Right hindlimb (tissue), 1 donor: ENCODE results near the gene PCDHA7.
"Not testable (repeated sequence)": the region's sequence is repeated elsewhere in the genome, so short reads cannot be mapped to it uniquely, and the experiment has no call there.

Experiments used
- DNase-seq: peaks from one replicate; pipeline ENCODE4 v3.0.0-alpha.2; 2018

PCDHA7 gene, protein sequence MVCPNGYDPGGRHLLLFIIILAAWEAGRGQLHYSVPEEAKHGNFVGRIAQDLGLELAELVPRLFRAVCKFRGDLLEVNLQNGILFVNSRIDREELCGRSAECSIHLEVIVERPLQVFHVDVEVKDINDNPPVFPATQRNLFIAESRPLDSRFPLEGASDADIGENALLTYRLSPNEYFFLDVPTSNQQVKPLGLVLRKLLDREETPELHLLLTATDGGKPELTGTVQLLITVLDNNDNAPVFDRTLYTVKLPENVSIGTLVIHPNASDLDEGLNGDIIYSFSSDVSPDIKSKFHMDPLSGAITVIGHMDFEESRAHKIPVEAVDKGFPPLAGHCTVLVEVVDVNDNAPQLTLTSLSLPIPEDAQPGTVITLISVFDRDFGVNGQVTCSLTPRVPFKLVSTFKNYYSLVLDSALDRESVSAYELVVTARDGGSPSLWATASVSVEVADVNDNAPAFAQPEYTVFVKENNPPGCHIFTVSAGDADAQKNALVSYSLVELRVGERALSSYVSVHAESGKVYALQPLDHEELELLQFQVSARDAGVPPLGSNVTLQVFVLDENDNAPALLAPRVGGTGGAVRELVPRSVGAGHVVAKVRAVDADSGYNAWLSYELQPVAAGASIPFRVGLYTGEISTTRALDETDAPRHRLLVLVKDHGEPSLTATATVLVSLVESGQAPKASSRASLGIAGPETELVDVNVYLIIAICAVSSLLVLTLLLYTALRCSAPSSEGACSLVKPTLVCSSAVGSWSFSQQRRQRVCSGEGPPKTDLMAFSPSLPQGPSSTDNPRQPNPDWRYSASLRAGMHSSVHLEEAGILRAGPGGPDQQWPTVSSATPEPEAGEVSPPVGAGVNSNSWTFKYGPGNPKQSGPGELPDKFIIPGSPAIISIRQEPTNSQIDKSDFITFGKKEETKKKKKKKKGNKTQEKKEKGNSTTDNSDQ

GRCh38 chr5:140833993-140834392, at the start of gene PCDHA7:
PCDHA7 (plus strand) TSS chr5:140834269; CDS start chr5:140834384, 115 bp downstream.
- no peak for DNase-seq

- no peak for DNase-seq
Observed at GRCh38 chr5:140785905-140786686, 48.0 kb upstream of the PCDHA7 start, which contains the start of gene PCDHA1. PCDHA1 (plus strand) TSS chr5:140786140.

- not testable (repeated sequence) for DNase-seq
Observed at GRCh38 chr5:140787422-140787821, 46.6 kb upstream of the PCDHA7 start.

DNA sequence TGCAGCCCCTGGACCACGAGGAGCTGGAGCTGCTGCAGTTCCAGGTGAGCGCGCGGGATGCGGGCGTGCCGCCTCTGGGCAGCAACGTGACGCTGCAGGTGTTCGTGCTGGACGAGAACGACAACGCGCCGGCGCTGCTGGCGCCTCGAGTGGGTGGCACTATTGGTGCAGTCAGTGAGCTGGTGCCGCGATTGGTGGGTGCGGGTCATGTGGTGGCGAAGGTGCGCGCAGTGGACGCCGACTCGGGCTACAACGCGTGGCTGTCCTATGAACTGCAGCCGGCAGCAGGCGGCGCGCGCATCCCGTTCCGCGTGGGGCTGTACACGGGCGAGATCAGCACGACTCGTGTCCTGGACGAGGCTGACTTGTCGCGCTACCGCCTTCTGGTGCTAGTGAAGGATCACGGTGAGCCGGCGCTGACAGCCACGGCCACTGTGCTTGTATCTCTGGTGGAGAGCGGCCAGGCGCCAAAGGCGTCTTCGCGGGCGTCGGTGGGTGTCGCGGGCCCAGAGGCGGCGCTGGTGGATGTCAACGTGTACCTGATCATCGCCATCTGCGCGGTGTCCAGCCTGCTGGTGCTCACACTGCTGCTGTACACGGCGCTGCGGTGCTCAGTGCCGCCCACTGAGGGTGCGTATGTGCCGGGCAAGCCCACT, 46.1 kb upstream of the PCDHA7 start:
- DNase-seq = not testable (repeated sequence)

DNA sequence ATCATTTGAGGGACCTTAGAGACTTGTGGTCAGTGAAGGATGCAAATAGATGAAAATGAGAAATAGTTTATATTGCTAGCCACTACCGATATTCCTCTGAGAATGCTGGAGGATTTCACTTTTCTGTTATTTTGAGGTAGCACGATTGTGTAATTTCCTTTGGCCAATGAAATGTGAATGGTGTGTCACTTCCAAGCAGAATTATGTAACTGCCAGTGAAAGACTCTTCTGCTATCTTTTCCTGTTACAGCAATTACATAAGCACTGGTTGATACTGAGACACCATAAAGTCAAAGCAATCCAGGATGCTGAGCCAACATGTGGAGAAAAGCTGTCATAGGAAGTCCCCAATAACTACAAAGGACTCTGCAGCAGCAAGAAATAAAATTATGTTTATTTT, 43.0 kb upstream of the PCDHA7 start:
- DNase-seq = no peak

DNA sequence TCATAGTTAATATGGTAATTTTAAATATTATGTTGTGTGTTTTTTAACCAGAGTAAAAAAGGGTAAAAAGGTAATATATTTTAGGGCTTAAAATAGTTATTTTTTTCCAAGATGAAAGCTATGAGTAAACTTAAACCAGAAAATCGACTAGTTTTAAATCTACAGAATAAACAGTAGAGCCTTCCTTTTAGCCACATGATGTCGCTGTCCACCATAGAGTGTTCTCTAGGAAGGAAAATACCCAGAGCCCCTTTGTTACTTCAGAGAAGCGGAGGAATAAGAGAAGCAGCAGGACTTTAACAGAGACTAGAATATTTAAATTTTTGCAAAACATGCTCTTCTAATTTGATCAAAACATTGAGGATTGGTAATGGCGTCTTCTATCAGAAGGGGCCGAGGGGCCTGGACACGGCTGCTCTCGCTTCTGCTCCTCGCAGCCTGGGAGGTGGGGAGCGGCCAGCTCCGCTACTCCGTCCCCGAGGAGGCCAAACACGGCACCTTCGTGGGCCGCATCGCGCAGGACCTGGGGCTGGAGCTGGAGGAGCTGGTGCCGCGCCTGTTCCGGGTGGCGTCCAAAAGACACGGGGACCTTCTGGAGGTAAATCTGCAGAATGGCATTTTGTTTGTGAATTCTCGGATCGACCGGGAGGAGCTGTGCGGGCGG, 39.3 kb upstream of the PCDHA7 start, which contains the start of gene PCDHA2:
TSS of gene PCDHA2 (plus strand) at position 258 of the 664 bp plus-strand sequence.
- DNase-seq = no peak

DNA sequence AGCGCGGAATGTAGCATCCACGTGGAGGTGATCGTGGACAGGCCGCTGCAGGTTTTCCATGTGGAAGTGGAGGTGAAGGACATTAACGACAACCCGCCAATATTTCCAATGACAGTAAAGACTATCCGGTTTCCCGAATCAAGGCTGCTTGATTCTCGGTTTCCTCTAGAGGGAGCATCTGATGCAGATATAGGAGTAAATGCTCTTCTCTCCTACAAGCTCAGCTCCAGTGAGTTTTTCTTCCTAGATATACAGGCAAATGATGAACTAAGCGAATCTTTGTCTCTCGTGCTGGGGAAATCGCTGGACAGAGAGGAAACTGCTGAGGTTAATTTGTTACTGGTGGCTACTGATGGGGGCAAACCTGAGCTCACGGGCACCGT, 38.8 kb upstream of the PCDHA7 start:
- no peak for DNase-seq

DNA sequence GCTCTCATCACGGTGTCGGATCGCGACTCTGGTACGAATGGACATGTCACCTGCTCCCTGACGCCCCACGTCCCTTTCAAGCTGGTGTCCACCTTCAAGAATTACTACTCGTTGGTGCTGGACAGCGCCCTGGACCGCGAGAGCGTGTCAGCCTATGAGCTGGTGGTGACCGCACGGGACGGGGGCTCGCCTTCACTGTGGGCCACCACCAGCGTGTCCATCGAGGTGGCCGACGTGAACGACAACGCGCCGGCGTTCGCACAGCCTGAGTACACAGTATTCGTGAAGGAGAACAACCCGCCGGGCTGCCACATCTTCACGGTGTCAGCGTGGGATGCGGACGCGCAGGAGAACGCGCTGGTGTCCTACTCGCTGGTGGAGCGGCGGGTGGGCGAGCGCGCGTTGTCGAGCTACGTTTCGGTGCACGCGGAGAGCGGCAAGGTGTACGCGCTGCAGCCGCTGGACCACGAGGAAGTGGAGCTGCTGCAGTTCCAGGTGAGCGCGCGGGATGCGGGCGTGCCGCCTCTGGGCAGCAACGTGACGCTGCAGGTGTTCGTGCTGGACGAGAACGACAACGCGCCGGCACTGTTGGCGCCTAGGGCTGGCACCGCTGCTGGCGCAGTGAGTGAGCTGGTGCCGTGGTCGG, 37.9 kb upstream of the PCDHA7 start:
- not testable (repeated sequence) for DNase-seq

- no peak for DNase-seq
Observed at GRCh38 chr5:140796718-140797095, 37.4 kb upstream of the PCDHA7 start.

DNA sequence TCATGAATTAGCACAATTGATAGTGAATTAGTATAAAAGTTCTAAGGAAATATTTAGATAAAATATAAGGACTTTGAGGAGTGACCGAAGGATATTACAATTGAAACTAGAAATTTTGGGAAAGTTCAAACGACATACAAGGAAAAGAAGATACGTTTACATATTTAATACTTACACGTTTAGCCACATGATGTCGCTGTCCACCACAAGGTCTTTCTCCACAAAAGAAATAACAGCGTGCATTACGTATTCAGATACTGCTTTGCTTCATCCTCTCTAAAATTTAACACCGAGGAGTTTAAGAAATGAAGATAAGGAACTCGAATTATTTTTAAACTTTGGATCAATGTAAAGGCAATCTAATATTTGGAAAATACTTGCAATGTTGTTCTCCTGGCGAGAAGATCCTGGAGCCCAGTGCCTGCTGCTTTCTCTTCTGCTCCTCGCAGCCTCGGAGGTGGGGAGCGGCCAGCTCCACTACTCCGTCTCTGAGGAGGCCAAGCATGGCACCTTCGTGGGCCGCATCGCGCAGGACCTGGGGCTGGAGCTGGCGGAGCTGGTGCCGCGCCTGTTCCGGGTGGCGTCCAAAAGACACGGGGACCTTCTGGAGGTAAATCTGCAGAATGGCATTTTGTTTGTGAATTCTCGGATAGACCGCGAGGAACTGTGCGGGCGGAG, 33.1 kb upstream of the PCDHA7 start, which contains the start of gene PCDHA3:
TSS of gene PCDHA3 (plus strand) at position 242 of the 678 bp plus-strand sequence.
- no peak for DNase-seq

DNA sequence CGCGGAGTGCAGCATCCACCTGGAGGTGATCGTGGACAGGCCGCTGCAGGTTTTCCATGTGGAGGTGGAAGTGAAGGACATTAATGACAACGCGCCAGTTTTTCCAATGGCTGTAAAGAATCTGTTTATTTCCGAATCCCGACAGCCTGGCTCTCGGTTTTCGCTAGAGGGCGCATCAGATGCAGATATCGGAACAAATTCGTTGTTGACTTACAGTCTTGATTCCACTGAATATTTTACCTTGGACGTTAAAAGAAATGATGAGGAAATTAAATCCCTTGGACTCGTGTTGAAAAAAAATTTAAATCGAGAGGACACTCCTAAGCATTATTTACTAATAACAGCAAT, 32.6 kb upstream of the PCDHA7 start:
- no peak for DNase-seq

DNA sequence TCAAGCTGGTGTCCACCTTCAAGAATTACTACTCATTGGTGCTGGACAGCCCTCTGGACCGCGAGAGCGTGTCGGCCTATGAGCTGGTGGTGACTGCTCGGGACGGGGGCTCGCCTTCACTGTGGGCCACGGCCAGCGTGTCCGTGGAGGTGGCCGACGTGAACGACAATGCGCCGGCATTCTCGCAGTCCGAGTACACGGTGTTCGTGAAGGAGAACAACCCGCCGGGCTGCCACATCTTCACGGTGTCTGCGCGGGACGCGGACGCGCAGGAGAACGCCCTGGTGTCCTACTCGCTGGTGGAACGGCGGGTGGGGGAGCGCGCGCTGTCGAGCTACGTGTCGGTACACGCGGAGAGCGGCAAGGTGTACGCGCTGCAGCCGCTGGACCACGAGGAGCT, 31.7 kb upstream of the PCDHA7 start:
- not testable (repeated sequence) for DNase-seq

DNA sequence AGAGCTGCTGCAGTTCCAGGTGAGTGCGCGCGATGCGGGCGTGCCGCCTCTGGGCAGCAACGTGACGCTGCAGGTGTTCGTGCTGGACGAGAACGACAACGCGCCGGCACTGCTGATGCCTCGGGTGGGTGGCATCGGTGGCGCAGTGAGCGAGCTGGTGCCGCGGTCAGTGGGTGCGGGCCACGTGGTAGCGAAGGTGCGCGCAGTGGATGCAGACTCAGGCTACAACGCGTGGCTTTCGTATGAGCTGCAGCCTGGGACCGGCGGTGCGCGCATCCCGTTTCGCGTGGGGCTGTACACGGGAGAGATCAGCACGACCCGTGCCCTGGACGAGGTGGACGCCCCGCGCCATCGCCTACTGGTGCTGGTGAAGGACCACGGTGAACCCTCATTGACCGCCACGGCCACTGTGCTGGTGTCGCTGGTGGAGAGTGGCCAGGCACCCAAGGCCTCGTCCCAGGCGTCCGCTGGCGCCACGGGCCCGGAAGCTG, 31.2 kb upstream of the PCDHA7 start:
- no peak for DNase-seq

GRCh38 chr5:140806834-140807775, 27.0 kb upstream of the PCDHA7 start, which contains the start of gene PCDHA4:
PCDHA4 (plus strand) TSS chr5:140807068.
- no peak for DNase-seq

DNA sequence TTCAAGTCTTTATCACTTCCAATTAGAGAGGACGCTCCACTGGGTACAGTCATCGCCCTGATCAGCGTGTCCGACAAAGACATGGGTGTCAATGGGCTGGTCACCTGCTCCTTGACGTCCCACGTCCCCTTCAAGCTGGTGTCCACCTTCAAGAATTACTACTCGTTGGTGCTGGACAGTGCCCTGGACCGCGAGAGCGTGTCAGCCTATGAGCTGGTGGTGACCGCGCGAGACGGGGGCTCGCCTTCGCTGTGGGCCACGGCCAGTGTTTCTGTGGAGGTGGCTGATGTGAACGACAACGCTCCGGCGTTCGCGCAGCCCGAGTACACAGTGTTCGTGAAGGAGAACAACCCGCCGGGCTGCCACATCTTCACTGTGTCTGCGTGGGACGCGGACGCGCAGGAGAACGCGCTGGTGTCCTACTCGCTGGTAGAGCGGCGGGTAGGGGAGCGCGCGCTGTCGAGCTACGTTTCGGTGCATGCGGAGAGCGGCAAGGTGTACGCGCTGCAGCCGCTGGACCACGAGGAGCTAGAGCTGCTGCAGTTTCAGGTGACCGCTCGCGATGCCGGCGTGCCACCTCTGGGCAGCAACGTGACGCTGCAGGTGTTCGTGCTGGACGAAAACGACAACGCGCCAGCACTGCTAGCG, 25.7 kb upstream of the PCDHA7 start:
- not testable (repeated sequence) for DNase-seq

- no peak for DNase-seq
Observed at GRCh38 chr5:140808889-140809291, 25.2 kb upstream of the PCDHA7 start.

- no peak for DNase-seq
Observed at GRCh38 chr5:140821375-140822280, 12.4 kb upstream of the PCDHA7 start, which contains the start of gene PCDHA5. PCDHA5 (plus strand) TSS chr5:140821613.
